D341Med (cell line): ENCODE data around the gene PARD3.

Experiments
- DNase-seq: peaks from one replicate; pipeline ENCODE4 v3.0.0; 2012; ENCODE audit warnings: low spot score

Gene PARD3

DNA sequence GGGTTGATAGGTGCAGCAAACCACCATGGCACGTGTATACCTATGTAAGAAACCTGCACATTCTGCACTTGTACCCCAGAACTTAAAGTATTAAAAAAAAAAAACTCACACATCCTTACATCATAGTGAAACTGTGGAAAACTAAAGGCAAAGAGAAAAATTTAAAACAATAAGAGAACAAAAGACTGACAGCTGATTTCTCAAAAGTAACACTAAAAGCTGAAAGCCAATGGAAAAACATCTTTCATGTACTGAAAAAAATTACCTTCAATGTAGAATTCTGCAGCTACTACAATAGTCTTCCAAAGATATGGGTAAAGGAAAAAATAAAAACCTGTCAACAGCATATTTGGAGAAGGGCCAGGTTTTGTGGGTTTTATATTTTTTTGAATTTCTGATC is 751.5 kb downstream of the PARD3 start:
- DNase-seq: no peak

GRCh38 chr10:34061841-34062240 is 753.3 kb downstream of the PARD3 start:
- DNase-seq: no peak
